Mammary epithelial cell (primary cell): ENCODE measurements around the gene CFHR2.

Source experiments
- CTCF ChIP-seq, 2 donors: IDR thresholded peaks in 1 of 2; conservative IDR thresholded peaks in 1 of 2; 2 replicates each; pipeline ENCODE4 v1.5.1; 2011 to 2012; ENCODE audit warnings: inconsistent platforms in 2 of 2, low read length in 2 of 2, mild to moderate bottlenecking in 2 of 2, control low read depth in 1 of 2, low read depth in 1 of 2; ENCODE audit not compliant: insufficient read depth in 1 of 2; ENCODE audit errors: extremely low read depth in 1 of 2
- EZH2 ChIP-seq: IDR thresholded peaks from 2 replicates; pipeline ENCODE4 v1.6.1; 2012; ENCODE audit warnings: low read length, inconsistent platforms, borderline replicate concordance

GRCh38 chr1:196951711-196952394, 8.3 kb downstream of the CFHR2 start:
- TF ChIP-seq EZH2 (no peak), CTCF (conservative IDR thresholded peaks at IDR 0.05 in 1 of 2, IDR thresholded peaks at IDR 0.05 in 1 of 2; ENCODE audit: extremely low read depth in 1 of 2, insufficient read depth in 1 of 2, low read depth in 1 of 2, low read length in 2 of 2) (no peak)
